Renal pelvis (tissue), 4 donors: ENCODE results near the gene TTYH3. TPM values are rescaled to one million over a fixed set of nuclear protein-coding genes. Genes with fewer than 3 reads are reported as not detected.
"Not testable (repeated sequence)": the region's sequence is repeated elsewhere in the genome, so short reads cannot be mapped to it uniquely, and the experiment has no call there.

Experiments
- DNase-seq: peaks from one replicate; pipeline ENCODE4 v3.0.0-alpha.2; 2013
- polyA plus RNA-seq, 3 donors: library from polyadenylated mRNA; unstranded; fragments of 120-200 nt; gene quantifications; one replicate each; pipeline ENCODE4 v1.2.1, GENCODE V29; 2013; ENCODE audit not compliant: insufficient read length in 3 of 3

The TTYH3 gene
- polyA plus RNA-seq, 3 donors = 114 to 152 (median 138) TPM

DNA sequence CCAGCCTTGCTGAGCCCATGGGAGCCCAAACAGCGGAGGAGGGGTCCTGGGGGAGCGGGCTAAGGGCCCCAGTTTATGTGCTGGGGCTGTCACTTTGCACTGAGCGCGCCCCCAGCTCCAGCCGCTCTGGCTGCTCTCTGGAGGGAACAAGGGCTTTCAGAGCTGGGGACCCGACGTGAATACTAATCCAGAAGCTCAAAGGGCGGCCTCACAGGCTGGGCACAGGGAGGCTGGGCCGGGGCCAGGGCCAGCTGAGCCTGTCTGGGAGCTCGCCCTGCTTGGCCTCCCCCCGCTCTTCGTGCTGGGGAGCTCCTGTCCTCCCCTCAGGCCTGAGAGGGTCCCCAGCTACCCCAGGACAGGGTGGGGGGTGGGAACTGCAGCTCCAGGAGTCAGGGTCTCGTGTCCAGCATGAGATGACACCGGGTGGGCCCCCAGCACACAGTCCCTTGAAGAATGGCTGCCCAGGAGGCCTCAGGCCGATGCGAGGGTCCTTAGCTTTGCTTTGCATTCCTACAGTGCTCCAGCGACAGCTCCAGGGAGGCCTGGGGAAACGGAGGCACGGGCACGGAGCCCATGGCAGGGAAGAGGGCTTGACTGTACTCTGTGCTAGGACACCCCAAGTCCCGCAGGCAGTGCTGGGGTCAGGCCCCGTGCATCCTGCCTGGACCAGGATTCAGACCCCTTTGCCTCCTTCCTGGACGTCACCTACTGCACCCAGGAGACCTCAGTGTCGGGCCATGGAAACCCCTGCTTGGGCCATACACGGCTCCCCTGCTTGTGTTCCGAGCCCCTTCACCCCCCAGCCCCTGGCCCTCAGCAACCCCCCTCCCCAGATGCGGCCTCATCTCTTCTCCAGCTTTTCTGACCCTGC lies 50.4 kb downstream of the TTYH3 start:
- no peak for DNase-seq

GRCh38 chr7:2684501-2684900 lies 52.7 kb downstream of the TTYH3 start:
- no peak for DNase-seq

DNA sequence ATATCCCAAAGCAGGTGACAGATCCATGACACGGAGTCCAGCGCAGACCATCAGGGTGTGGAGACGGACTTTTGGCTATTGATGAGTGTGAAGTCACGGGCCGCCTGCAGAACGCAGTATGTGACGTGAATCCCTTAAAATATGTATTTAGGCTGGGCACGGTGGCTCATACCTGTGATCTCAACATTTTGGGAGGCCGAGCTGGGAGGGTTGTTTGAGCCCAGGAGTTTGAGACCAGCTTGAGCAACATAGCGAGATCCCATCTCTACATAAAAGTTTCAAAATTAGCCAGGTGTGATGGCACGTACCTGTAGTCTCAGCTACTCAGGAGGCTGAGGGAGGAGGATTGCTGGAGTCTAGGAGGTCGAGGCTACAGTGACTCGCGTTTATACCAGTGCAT lies 54.3 kb downstream of the TTYH3 start:
- no peak for DNase-seq

DNA sequence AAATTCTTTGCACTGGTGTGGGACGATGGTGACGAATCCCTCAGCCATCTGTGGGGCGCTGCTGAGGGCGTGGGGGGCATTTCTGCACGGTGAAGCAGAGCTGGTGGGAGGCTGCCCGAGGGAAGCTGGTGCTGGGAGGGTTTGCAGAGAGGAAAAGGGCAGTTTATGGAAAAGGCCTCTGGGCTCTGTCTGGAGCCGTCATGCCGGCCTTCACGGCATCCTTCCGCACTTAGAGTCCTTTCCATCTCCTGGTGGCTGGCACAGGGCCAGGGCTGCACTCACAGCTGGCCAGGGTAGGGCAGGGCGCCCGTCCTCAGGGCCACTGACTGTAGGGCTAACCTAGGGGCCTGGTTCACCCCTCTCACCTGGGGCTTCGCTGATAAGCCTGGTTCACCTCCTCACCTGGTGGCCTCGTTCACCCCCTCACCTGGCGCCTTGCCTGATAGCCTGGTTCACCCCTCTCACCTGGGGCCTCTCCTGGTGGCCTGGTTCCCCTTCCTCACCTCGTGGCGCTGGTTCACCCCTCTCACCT lies 55.6 kb downstream of the TTYH3 start:
- no peak for DNase-seq

DNA sequence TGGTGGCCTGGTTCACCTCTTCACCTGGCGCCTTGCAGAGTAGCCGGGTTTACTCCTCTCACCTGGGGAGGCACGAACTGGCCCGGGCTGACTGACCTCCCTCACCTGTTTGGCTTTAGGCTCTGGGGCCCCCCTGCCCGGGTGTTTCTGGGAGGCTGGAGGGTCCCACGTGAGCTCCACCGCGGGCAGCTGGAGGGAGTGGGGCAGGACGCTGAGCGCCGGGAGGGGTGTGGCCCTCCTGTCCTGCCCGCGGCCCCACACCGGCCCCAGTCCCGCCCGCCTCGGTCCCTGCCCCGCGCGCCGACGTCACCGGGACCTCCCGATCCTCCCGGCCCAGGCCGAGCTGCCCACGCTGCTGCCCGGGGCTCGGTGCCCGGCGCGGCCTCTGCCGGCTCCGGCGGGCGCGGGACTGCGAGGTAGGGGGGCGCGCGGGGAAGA lies 56.1 kb downstream of the TTYH3 start, which contains the start of gene AMZ1:
Gene AMZ1, plus strand, starts transcription at position 322 of the 438 bp plus-strand sequence. CDS start 12,250 bp downstream, outside the sequence.
- no peak for DNase-seq

DNA sequence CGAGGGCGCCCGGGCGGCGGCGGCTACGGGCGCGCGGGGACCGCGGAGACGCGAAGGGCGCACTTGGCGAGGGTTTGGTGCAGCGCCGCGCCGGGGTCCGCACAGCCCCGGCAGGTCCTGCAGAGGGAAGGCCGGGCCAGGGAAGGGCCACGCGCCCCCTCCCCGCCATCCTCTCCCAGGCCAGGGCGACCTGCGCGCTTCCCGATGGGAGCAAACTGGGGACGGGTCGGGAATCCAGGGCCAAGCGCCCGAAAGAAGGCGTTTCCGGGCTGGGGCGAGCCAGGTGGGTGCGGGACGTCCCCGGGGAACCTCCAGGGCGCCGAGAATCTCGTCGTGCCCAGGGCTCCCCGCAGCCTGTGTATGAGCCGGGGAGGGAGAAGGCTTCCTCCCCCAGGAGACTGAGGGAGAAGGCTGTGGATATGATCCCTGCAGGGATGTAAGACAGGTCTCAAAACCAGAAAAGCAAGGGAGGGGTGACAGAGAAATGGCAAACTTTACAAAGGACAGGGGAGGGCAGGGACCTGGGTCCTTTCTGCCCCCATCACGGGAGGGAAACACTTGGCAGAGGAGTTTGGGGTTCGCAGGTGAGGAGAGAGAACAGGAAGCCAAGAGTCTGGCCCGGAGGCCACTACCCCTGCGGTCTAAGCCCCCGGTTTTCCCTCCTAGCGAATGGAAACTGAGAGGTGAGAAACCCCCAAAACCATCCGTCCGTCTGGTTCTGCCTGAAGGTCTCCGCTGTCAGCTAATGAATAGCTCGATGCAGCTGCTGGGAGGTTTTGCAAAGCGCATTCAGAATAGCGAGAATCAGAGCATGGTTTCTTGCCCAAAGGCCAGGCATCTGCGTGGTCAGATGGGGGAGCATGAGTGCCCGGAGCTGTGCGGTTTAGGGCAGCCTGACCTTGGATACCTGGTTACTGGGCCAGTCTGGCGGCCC lies 56.9 kb downstream of the TTYH3 start:
- DNase-seq = no peak

DNA sequence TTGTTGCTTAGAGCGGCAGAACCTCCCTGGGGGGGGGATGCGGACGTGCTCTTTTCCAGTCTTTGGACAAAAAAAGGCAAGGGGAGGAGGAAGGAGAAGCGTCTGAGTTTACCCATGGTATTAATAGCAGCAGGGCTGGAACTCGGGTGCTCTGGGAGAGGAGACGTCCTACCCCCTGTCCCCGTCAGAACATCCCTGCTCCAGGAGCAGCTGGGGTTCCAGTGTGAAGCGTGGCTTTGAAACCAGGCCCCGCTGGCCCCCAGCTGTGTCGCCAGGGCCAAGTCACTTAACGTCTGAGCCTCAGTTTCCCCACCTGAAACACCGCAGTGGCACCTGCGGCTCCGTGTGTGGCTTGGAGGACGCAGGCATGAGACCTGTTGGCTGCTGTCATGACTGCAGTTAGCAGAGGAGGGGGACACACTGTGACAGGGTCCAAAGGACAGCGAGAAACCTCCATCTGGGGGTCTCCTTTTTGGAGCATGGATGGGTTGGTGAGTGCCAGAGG lies 57.6 kb downstream of the TTYH3 start:
- no peak for DNase-seq

DNA sequence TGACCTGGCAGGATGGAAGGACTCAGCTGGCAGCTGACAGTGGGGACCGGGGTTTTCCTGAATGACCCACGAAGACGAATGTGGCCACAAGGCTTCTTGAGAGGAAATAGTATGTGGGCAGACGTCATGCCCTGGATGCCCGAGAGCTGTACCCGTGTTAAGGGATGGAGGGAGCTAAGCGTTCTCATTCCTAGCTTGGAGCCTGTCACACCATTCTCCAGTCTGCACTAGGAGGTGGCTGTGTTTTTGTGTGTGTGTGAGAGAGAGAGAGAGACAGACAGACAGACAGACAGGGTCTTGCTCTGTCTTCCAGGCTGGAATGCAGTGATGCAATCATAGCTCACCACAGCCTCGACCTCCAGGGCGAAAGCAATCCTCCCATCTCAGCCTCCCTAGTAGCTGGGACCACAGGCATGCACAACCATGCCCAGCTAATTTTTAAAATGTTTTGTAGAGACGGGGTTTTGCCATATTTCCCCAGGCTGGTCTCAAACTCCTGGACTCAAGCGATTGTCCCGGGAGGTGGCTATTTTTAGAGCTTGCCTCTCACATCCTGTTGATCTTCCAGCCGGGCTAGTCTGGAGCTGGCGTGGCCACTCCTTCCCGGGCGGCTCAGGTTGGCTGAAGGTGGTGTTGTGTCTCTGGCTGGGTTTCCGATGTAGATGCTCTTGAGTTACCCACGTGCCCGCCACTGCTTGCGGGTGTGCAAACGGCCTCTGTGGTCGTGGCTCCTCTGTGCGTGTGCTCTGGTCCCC lies 58.3 kb downstream of the TTYH3 start:
- no peak for DNase-seq

- no peak for DNase-seq
Measured at GRCh38 chr7:2691011-2691707, 59.4 kb downstream of the TTYH3 start.

GRCh38 chr7:2691932-2692439 lies 60.2 kb downstream of the TTYH3 start:
- DNase-seq = not testable (repeated sequence)

DNA sequence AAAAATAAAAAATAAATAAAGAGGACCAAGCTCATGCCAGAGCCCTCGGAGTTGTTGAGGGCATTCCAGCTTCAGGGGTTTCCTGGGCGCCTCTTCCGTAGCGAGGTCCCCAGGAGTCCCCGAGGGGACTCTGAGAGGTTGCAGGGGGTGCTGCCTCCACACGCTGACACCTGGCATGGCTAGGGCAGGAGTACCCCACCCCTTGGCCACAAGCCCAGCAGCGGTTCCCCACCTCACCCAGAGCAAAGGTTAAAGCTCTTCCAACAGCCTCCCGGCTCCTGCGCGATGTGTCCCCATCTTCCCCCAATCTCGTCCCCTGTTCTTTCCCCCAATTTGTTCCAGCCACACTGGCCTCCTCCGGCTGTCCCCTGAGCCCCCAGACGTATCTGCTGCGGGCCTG lies 60.8 kb downstream of the TTYH3 start:
- DNase-seq = no peak

DNA sequence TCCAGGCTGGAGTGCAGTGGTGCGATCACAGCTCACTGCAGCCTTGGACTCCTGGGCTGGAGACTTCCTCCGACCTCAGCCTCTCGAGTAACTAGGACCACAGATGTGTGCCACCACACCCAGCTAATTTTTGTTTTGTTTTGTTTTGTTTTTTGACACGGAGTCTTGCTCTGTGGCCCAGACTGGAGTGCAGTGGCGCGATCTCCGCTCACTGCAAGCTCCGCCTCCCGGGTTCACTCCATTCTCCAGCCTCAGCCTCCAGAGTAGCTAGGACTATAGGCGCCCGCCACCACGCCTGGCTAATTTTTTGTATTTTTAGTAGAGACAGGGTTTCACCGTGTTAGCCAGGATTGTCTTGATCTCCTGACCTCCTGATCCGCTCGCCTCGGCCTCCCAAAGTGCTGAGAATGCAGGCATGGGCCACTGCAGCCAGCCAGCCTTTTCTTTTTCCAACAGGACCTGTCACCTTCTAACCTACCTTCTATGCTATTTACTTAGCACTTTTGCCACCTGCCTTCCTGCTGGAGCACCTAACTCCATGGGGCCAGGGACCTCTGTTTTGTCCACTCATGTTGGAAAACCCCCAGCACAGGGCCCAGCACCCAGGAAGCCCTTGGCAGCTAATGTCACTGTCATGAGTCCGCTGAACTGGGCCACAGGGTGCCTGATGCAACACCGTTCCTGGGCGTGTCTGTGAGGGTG lies 61.8 kb downstream of the TTYH3 start:
- DNase-seq = not testable (repeated sequence)

DNA sequence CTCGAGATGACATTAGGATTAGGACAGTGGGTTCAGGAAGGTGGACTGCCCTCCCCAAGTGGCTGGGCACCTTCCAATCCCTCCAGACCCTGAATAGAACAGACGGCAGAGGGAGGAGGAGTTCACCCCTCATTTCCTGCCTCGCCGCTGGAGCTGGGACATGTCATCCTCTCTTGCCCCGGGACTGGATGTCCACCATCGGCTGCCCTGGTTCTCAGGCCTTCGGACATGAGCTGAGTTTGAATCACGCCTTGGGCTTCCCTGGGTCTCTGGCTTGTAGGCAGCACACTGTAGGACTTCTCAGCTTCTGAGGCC lies 62.3 kb downstream of the TTYH3 start:
- DNase-seq = not testable (repeated sequence)

- DNase-seq = no peak
Measured at GRCh38 chr7:2698581-2699288, 66.9 kb downstream of the TTYH3 start.

DNA sequence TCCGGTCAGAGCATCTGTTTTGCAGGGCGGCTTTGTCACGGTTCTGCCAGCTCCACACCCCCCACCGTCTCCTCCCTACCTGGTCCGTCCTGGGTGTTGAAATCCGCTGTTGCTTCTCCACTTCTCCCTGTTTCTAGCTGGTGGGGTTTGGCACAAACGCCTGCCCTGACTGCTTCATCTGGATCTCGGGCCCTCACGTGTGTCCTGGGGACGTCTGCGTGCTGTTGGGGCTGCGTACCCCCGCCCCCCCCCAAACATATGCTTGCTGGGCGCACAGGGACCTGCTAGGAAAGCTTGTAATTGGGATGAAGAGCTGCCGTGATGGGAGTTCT lies 67.5 kb downstream of the TTYH3 start:
- DNase-seq = no peak

DNA sequence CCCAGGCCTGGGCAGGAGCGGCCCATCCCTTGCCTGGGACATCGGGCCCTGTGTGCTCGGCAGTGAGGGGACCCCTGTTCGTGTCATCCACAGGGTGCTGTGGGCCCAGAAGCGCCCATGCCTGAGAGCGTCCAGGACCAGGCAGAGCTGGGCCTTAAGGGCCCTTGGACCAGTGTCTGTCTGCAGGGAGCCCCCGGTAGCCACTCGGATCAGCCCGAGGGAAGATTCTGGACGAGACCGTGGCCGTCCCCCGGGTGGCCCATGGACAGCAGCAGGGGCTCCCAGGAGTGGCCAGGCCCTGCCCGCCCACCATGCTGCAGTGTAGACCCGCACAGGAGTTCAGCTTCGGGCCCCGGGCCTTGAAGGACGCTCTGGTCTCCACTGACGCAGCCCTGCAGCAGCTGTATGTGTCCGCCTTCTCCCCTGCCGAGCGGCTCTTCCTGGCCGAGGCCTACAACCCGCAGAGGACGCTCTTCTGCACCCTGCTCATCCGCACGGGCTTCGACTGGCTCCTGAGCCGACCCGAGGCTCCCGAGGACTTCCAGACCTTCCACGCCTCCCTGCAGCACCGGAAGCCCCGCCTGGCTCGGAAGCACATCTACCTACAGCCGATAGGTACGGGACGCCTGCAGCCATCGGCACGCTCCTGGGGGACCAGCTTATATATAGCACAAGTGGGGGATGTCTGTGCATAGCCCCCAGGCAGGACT lies 68.5 kb downstream of the TTYH3 start:
- DNase-seq = no peak

DNA sequence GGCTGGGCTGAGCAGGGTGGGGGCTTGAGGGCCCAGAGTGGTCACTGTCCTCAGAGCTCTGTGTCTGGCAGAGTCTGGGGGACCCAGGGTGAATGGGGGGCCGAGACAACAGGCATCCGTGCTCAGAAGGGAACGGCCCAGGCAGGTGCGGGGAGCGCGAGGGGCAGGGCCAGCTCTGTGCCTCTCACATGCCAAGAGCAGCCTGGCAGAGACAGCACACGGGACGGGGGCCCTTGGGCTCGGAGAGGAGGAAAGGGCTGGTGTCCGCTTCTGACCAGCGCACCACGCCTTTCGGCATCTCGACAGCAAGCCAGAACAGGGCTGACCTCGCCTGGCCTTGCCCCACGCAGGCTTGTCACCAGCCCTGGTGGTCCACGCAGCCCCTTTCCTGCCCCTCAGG lies 69.6 kb downstream of the TTYH3 start:
- no peak for DNase-seq

DNA sequence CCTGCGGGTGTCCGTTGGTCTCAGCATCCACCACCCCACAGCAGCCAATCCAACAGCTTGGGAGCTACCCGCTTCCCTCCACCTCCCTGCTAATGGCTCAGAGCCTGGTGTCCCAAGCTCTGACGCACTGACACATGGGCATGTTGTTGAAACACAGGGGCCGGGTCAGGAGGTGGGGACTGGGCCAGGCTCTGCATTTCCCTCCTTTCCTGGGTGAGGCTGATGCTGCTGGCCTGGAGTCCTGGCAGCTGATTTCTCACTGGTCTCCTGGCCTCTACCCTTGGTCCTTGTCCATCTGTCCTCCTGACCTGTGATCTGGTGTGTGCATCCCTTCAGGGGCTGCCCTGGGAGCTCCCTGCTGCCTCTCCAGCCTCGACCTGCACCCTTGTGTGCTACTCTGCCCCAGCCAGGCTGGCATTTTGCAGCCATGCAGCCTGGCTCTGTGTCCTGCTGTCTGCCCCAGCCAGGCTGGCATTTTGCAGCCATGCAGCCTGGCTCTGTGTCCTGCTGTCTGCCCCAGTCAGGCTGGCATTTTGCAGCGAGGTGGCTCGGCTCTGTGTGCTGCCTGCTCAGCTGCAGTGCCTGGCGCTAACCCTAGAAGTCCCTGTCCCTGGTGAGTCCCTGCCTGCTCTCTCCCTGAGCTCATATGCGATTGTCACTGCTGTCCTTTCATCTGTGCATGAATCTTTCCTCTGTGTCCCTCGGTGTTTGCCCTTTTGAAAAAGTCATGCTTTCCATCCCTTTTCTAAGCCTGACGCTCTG lies 70.2 kb downstream of the TTYH3 start:
- no peak for DNase-seq
